ENCODE results near the gene SMIM8.

DNA sequence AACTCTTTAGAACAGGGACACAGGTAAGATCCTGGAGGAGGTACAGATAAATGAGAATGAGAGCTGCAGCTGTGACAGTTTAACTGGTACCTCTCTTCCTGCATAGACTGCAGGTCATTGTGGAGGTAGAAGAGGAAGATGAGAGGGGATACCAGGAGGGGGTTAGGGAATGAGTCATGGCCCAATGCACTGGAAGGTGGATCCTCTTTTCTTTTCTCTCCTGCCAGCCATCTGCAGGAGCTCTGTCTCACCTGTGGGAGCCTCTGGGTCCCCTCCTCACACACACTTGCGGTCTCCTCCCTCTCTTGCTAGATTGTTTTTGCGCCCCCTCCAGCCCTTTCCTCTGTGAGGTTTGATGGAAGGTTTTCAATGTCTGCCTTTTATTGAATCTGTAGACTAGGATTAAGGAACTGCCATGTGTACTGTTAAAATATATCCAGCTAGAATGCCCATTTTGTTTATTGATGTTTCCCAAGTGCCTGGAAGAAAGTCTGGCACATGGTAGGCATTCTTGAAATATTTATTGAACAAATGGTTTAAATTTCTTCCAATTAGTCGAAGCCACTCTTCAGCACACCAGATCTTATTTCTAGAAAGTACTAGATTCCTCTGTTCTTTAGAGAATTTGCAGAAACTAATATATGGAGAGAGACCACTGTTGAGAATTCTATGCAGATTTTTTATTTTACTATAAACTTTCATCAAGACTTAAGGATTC, 35.2 kb downstream of the SMIM8 start:
- TF ChIP-seq CTCF (IDR thresholded peaks at IDR 0.05 in 2 of 3, conservative IDR thresholded peaks at IDR 0.05 in 1 of 3; ENCODE audit: control insufficient read depth in 2 of 3, extremely low read depth in 1 of 3, insufficient read depth in 1 of 3, low read depth in 3 of 3, low read length in 3 of 3): no peak
- TF ChIP-seq POLR2A (IDR thresholded peaks at IDR 0.05; ENCODE audit: low read depth, low read length): no peak
- no peak for TF ChIP-seq TAF1 (IDR thresholded peaks at IDR 0.05; ENCODE audit: borderline replicate concordance, low read depth, low read length)
- no peak for TF ChIP-seq HDAC6 (IDR thresholded peaks at IDR 0.05; ENCODE audit: unreplicated experiment)

All from GM12878 (cell line).